ENCODE results near the gene ADAMTS9.

GRCh38 chr3:64551697-64552096 is 136.1 kb downstream of the ADAMTS9 start:
- TF ChIP-seq, protein P1, sequence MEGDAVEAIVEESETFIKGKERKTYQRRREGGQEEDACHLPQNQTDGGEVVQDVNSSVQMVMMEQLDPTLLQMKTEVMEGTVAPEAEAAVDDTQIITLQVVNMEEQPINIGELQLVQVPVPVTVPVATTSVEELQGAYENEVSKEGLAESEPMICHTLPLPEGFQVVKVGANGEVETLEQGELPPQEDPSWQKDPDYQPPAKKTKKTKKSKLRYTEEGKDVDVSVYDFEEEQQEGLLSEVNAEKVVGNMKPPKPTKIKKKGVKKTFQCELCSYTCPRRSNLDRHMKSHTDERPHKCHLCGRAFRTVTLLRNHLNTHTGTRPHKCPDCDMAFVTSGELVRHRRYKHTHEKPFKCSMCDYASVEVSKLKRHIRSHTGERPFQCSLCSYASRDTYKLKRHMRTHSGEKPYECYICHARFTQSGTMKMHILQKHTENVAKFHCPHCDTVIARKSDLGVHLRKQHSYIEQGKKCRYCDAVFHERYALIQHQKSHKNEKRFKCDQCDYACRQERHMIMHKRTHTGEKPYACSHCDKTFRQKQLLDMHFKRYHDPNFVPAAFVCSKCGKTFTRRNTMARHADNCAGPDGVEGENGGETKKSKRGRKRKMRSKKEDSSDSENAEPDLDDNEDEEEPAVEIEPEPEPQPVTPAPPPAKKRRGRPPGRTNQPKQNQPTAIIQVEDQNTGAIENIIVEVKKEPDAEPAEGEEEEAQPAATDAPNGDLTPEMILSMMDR (conservative IDR thresholded peaks at IDR 0.05; ENCODE audit: low read length), result no peak
- TF ChIP-seq EZH2phosphoT487 (IDR thresholded peaks at IDR 0.05; ENCODE audit: borderline replicate concordance), result no peak

Data from Loucy (cell line).